ENCODE measurements around the gene RRBP1.
A peak's percentile ranks its signal among the peaks of the same experiment; 100 is the strongest.
"Not testable (repeated sequence)": the region's sequence is repeated elsewhere in the genome, so short reads cannot be mapped to it uniquely, and the experiment has no call there.

The RRBP1 gene

DNA sequence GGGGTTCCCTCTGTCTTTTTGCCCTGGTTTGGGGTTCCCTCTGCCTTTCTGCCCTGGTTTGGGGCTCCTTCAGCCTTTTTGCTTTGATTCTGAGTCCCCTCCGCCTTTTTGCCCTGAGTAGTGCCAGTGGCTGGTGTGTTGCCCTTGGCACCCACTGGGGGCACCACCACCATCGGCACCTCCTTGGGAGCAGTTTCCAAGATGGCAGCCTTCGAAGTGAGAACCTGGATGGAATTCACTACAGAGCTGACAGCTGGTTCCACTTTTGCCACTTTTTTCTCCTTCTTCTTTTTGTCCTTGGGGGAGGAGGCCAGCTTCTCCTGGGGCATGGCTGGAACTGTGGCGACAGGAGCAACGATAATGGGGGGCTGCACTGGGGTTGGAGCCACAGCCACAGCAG lies 22.2 kb downstream of the RRBP1 start:
- DNase-seq: no peak

- DNase-seq: not testable (repeated sequence)
Measured at GRCh38 chr20:17659344-17659743, 22.7 kb downstream of the RRBP1 start.

DNA sequence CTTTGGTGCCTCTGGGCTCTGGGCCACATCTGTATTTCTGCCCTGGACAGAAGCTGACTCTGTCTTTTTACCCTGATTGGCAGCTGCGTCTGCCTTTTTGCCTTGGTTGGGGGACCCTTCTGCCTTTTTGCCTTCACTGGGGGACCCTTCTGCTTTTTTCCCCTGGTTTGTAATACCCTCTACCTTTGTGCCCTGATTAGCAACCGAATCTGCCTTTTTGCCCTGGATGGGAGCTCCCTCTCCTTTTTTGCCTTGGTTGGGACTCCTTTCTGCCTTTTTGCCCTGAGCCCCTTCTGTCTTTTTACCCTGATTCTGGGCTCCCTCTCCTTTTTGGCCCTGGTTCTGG lies 23.4 kb downstream of the RRBP1 start:
- no peak for DNase-seq

GRCh38 chr20:17657898-17658647 lies 24.0 kb downstream of the RRBP1 start:
- no peak for DNase-seq

DNA sequence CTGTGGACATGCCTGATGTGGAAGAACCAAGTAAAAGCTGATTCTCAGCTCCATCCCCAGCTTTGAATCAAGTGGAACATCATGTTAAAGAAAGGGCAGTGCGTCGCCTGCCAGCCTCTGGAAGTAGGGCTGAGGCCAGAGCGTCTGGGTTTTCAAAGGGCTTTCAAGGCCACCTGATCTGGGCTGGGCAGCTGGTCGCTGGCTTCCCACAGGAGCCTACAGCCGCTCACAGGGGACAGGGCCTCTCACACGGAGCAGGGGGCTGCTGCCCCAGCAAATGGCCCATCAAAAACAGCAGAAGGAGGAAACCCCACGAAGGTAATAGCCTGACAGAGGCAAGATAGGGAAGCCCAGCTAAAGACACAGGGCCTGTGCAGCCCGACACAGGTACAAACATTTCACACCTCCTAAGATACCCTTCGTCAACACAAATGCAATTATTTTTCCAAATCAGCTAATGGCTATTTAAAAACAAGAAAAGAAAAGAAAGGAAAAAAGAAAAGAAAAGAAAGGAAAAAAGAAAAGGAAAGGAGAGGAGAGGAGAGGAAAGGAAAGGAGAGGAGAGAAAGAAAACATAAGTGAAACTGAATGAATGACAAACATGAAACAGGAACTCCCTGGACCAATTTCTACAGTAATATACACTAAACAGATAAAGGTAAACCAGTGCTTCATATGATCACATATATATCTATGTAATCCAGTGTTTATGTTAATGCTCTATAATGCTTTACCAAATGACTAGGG lies 24.8 kb downstream of the RRBP1 start:
- DNase-seq: no peak

DNA sequence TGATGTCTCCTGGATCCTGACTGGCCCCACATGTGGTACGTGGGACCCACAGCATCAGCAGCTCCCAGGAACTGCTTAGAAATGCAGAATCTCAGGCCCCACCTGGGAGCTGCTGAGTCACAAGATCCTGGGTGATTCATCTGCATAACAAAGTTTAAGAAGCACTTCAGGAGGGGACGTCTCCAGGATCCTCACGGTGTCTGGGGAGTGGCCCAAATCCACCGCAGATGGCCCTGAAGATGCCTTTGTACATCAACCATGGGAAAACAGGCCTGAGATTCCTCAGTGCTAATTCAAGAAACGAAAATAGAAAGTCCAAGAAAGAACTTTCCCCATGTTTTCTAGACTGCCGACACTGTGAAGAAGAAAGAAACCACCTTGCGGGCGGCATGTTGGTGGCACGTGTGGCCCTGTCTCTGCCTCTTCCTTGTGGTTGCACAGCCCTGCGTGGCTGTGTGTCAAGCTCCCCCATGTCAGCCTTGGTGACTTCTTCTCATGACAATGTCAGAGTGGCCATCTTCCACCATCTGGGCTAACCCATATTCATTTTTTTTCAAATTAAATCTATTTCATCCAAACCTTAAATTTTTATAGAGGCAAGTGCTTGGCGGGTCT lies 26.1 kb downstream of the RRBP1 start:
- no peak for DNase-seq

- DNase-seq: no peak
Measured at GRCh38 chr20:17655286-17655651, 26.8 kb downstream of the RRBP1 start.

- DNase-seq: no peak
Measured at GRCh38 chr20:17654649-17655285, 27.3 kb downstream of the RRBP1 start.

DNA sequence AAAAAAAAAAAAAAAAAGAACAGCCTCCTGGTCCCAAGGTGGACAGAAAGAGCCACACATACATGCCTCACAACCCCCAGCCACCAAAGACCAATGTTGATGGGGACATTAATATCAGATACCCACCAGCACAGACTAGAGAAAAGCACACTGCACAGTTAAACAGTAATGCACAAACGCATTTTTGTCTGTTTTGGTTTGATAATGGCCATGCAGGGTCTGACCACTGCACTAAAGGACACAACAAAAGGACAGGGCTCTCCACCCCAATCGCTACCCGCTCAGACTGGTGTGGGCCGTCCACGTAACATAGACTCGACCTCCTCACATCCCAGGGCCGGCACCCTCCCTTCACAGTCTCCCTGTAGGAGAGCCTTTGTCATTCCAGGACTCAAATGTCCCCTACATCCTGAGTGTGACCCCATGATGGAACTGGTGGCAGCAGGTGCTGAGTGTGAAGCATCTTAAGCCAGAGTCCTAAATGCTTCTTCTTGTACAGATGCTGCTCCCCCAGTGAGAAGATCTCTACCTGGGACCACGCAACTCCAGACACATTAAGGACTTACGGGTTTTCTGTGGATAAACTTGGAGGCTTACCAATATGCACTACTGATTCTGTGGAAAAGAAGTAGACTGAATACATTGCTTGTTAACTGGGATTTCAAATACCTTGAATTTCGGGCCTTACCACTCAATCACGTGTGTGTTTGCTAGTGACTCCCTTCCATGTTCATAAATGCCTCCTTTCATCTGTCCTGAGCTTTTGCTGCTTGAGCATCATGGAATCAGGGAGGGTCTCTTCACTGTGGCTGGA lies 28.0 kb downstream of the RRBP1 start:
- DNase-seq: no peak

DNA sequence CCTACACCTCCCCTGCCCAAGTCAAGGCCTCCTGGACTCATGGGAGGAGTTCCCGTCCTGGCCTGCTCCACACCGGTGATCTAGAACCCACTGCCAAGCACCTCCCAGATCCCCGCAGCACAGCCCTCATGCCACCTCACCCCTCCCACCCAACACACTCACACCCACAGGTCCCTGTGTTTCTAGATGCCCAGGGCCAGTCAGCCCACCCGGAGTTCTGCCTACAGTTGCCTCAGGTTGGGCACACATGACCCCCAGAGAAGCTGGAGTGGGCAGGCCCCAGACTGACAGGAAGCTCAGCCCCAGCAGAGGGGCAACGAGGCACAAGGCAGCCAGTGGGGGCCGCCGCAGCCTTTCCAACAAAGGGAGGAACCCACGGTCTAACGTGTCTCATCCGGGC lies 29.6 kb downstream of the RRBP1 start:
- DNase-seq: no peak

DNA sequence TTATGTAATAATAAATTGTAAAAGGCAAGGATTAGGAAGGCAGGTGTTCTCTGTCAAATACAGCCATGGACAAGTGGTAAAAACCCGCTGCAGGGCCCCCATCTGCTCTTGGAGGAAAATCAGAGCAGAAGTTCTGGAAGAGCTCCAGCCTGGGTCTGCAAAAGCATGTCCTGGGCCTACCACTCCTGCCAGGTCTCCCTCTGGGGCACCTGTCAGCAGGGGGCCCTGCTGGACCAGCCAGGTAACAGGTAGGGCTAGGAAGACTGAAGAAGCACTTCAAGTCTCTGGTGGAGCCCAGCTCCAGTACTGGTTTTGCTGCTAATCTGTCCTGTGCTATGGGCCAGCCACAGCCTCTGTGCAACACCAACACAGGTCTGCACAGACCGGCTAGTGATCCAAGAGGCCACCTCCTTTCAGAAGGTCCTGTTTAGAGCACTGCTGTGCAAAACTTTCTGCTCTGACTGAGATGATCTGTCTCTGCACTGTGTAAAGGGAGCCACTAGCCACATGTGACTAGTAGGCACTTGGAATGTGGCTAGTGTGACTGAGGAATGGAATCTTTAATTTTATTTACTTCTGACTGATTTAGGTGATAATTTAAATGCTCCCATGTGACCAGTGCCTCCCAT lies 30.2 kb downstream of the RRBP1 start:
- DNase-seq: no peak

DNA sequence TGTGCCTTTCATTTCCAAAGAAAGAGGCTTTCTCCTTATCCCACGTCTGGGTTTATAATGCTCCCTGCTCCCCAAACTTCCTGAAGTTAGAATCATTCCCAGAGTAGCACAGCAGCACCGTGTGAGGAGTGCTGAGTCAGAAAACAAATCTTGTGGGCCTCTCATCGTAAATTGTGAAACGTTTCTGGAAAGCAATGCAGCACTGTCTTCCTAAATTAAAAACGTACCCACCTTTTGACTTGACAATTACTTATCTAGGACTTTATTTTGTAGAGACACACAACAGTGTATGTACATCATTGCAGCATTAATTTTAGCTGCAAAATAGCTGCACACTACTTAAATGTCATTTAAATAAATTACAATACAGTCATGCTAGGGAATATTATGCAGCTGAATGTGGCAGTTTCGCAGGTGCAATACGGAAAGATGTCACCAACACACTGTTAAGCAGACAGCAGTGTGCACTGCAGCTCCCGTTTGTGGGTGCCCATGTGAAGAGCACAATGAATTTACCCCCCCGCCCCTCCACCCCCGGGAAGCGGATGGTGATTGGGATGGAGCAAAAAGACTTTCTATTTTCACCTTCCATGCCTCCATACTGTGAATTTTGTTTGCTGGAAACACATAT lies 30.8 kb downstream of the RRBP1 start:
- no peak for DNase-seq

- DNase-seq: no peak
Measured at GRCh38 chr20:17650301-17651128, 31.5 kb downstream of the RRBP1 start.

- peak; percentile 9 for DNase-seq
Measured at GRCh38 chr20:17648791-17649730, 33.0 kb downstream of the RRBP1 start.

- no peak for DNase-seq
Measured at GRCh38 chr20:17648315-17648646, 33.8 kb downstream of the RRBP1 start.

- DNase-seq: no peak
Measured at GRCh38 chr20:17647391-17648314, 34.4 kb downstream of the RRBP1 start.

DNA sequence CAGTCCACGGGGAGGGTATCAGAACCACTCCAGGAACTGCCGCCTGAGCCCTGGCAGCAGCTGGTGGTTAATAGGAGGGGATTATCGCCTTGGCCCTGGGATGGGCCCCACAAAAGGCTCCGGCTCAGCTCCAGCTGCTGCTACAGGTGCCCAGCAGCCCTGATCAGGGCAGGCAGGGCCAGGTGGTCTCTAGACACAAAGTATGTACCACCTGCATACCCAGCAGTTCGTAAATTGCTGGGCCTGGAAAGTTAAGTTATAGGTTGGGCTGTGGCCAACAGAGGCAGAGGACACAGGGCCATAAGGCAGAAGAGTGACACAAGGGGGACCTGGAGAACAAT lies 35.1 kb downstream of the RRBP1 start:
- DNase-seq: no peak

DNA sequence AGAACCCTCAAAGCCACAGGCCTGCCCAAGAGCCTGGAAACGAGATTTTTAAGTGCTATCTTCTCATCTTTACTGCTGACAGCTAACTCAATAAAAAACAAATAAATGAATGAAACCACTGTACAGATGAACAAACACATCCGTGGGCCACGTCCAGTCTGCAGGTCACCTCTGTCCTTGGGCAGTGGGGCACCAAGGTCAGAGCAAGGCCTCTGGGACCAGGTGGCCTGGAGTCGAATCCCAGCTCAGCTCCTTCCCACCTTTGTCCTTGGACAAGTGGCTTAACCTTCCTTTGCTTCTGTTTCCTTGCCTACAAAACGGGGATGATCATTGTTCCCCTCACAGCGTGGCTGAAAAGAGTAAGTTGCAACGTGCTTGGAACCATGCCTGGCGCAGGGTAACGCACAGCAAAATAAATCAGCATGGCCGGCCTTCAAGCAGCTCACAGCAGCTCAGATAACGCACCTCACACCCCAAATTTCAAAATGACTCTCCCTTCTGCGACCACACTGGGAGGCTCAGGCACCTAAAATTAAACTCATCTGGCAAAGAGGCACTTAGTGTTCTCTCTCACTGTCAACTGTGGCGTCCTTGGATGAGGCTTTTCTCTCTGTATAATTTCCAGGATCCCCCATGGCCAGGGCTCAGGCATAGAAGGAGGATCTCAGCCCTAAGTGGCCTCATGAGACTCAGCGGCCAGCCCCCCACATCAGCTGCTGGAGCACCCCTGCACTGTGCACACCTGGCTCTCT lies 35.7 kb downstream of the RRBP1 start:
- DNase-seq: no peak

Measured in effector CD8-positive, alpha-beta T cell (primary cell).